ENCODE results near the gene LMAN2L.

- TF ChIP-seq YY1 (IDR thresholded peaks at IDR 0.05; ENCODE audit: insufficient read depth, insufficient read length) (no peak), SUZ12 (IDR thresholded peaks at IDR 0.05; ENCODE audit: extremely low read depth, insufficient read depth, insufficient read length) (no peak)
These were observed 23.8 kb upstream of the LMAN2L start for GRCh38 chr2:96763511-96764252.
